ENCODE measurements around the gene ACACA. TPM values are rescaled to one million over a fixed set of nuclear protein-coding genes. Genes with fewer than 3 reads are reported as not detected.

Gene ACACA
- total RNA-seq, 1 experiment from 2014 or later = 33.7 TPM

- no peak for DNase-seq (ENCODE audit: low read depth)
These were observed 272.6 kb downstream of the ACACA start for GRCh38 chr17:37134050-37134449.

DNA sequence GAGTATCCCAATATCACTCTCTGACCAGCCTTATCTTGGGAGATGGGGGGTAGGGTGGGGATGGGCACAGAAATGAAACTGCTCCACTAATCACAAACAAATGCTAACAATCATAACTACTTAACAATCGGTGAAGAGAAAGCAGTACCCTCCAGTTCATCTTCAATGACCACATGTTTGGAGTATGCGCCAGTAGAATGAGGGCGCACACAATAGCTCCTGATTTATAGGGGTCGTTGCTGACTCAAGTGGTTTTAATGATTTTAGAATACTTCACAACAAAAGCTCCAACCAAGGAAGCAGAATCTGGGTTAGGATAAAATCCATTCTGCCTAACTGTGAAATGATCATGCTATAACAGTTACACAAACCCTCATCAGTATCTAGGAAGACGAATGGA is 273.5 kb downstream of the ACACA start:
- DNase-seq (ENCODE audit: low read depth) = no peak

DNA sequence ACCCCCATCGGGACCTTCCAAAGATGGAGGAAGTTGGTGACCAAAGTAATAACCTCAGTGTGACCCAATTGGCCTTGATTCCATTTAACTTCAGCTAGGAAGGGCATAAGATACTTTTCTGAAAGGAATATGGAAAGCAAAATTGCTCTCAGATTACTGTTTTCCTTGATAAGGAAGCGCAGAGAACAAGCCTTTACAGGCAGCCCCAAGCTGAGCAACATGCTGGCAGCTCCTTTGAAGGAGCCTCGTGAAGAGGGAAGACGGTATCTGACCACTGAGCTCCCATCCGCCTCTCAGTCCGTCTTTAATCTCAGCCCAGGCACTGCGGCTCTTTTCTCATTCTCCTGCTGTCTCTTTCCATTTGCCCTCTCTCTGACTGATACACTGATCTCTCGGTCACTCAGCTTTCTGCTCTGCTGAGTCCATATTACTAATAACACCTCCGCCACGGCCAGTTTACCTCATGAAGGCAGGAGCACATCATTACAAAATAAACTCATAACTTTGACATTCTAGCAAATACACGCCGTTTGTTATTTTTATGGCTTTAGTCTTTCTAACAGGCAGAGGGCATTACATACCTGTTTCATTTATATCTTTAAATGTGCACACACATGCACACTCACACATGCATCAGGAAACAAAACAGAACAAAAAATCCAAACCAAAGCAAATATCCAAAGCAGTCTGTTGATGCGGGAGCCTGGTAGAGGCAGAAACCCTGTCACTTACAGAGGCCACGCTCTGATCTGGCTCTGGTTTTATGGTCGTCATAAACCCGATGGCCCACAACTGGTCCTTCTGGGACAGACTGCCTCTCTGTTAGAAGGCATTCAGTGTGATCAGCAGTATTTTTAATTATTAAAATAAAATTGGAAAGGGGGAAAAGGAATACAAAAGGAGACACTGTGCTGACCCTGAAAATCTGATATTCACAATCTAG is 274.7 kb downstream of the ACACA start:
- no peak for DNase-seq (ENCODE audit: low read depth)

DNA sequence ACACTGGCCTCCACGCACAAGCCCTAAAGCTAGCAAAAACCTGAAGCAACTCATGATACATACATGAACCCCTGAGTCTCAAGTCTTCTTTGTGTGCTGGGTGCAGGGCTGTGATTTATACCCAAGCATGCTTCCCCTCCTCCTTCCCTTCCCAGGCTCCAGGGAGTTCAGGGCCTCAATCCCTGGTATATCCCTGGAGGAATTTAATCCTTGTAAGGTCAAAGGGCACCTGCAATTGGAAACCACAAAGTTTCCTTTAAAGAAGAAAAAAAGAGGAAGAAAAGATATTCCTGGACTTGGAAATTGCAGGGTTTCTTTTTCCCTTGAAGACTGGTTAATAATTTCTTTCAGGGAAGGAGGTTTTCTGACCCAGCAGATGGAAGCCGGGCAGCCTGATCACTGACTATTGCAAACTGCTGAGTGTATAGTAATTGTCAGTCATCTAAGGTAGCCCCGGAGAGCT is 275.6 kb downstream of the ACACA start:
- peak; percentile 45 for DNase-seq (ENCODE audit: low read depth)

DNA sequence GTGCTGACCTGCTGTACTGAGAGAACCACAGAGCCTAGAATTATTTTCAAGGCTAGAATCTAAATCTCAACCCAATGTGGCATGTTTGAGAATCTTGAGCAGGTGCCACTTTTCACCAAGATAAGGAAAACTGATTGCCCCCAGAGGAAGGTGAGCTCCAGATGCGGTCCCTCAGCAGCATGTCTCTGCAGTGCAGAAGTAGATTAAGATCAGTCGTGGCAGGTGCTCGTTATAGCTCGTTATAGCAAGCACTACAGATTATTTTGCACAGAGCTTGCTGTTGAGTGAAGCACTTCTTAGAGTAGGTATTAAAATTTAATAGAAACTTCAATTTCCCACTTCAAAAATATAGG is 281.8 kb downstream of the ACACA start:
- no peak for DNase-seq (ENCODE audit: low read depth)

DNA sequence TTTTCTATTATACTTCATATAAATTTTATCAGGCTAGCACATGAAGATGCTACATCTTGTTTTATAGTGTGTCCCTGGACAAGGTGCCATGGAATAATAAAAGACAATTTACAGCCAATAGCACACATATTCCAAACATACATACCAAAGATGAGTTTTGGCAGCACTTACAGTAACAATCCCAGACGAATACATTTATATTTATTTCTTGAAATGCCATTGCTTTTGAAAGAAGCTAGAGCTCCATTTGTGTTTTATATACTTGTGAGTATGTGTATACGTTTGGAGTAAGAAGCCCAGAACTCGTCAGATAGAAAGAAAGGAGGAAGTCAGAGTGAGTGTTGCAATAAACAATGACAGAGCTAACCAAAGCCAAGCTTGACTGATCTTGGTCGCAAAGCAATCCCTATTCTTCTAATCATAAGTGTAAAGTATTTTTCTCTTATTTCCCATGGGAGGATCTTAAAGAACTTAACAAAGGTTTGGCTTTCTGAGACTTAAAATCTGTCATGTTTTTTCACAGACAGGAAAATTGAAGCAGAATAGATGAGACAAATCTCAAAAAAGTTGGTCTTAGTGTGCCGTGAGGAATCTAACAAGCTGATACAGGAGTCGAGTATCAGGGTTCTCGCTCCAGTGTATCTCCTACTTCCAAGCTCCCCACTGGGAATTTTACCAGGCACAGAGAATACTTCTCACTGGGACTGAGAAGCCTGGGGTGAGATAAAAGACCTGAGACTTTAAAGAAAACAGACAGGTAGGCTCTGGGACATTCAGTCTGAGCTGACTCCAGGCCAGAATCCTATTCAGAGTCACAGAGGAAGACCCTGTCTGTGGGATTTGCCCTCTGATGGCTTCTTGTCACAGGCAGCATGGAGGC is 282.5 kb downstream of the ACACA start:
- DNase-seq (ENCODE audit: low read depth) = no peak

DNA sequence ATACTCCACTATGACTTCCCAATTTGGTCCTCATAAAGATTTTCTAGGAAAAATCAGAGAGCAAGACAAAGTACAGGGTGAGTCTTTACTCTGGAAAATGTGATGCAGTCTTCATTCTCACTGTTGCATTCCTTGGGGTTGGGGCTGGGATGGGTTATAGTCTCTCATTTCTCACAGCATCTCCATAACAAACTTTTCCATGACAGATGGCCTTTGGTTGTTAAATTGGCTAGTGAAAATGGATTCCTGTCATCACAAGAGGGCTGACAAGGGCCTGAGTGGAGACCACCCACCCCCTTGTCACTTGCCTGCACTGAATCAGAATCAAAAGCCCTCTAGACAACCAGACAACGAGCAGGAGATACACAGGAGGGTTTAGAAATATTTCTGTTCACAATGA is 283.2 kb downstream of the ACACA start:
- no peak for DNase-seq (ENCODE audit: low read depth)

DNA sequence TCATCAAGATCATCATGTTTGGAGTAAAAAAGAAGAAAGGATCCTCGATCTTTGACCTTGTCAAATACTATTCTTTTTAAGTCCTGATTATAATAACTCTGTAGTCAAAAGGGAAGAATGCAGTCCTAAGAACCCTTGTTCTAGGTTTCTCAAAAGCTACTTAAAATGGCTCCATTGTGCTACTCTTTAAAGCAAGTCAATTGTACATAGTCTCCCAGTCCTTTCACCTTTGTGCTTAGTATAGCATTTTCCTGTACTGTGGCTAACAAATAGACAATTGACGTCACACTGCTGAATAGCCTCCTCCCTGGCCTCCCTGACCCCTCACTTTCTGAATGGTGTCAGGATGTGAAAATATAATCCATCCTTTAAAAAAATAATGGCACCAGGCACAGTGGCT is 285.0 kb downstream of the ACACA start:
- DNase-seq (ENCODE audit: low read depth) = no peak

DNA sequence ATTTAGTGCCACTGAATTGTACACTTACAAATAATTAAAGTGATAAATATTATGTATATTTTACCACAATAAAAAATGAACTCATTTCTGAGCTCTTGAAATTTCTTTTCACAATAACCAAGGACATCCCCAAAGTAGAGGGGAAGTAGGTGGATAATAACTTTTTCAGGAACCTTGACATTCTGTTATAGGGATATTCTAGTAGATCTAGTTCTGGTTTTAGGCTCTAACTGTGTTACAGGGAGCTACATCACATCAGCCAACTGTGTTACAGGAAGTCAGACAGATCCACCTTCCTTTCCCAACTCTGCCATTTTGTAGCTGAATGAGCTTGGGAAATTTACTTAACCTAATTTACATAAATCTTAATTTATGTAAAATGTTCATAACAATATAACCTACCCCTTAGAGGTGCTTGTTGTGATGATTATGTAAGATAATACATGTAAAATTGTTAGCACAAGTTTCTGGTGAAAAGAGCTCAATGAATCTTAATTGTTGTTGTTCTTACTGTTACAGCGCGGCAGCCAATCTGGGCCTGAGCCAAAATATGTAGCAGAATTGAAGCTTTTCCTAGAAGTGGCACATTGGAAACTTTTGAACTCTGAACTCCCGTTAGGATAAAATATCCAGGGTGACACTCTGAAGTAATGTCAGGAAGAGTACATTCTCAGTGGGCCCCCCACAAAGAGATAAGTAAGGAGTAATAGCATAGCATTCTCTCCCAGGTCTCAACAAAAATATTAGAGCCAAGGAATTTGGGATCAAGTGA is 288.1 kb downstream of the ACACA start:
- DNase-seq (ENCODE audit: low read depth) = no peak

DNA sequence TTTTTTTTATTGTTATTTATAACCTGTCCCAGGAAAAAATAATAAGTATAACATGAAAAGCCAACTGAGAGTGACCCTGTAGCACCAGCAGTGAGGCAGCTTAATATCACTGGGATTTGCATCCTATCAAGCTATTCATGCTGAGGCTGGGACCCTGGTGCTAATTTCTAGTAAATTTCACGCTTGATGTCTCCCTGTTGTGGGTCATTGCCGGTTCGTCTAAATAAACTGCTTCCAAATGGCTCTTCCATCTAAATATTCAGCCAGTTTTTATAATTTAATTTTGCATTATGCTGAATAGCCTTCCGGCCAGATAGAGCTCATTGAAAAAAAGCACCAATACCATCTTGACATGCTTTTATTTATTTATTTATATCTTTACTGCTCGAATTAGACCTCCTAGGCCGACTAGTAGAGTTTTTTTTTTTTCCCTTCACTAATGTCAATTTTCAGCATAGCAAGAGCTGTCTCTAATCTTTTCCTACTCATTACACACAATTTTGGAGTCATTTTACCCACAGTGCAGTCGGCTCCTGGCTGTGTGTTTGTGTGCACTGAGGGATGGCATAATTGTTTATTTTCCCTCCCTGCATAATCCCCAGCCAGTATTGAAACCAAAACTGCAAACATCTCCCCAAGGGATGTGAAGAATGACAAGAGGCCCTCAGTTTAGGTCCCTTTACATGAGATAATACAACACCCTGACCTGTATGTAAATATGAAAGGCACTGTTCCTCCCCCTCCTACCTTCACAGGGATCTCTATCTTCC is 289.1 kb downstream of the ACACA start:
- DNase-seq (ENCODE audit: low read depth) = no peak

DNA sequence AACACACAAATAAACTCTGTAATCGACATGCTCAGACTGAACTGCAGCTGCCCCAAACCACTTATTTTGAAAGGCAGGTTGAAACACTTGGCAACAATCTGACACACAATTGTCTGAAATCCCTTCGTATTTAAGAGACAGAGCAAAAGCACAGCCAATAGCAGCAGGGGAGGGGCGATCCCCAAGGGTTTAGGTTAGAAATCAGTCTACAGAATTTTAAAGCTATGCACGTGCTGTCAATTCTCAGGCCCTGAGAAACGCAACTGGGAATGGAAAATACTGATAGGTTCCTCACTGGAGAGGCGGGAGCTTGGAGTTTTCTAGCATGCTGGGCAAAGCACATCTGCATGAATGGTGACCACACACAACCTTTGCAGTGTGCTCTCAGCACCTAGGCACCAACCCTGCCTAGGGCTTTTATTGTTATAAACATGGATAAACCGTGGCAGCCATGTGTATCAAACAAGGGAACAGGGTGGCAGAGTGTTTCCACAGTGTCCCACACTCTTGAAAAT is 289.9 kb downstream of the ACACA start:
- DNase-seq (ENCODE audit: low read depth) = no peak

- DNase-seq (ENCODE audit: low read depth) = no peak
These were observed 295.3 kb downstream of the ACACA start for GRCh38 chr17:37111329-37111728.

DNA sequence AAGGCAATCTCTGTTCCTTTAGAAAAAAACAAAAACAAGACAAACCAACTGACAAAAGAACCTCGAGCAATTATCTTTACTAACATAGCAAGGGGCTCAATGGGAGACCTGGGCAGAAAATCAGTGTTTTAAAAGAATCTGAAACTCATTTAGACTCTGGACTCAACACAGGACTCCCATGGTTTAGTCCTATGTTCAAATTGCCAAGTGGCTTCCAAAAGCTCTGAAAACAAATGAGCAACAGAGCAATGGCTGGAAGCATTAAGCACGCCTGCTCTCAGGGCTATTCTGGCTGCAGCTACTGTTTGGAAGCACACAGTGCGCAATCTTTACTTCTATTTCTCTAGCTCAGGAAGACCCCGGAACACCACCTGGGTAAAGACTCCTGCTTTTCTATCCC is 295.9 kb downstream of the ACACA start:
- no peak for DNase-seq (ENCODE audit: low read depth)

GRCh38 chr17:37109731-37110710 is 296.6 kb downstream of the ACACA start:
- no peak for DNase-seq (ENCODE audit: low read depth)

- DNase-seq (ENCODE audit: low read depth) = no peak
These were observed 297.5 kb downstream of the ACACA start for GRCh38 chr17:37109106-37109505.

- DNase-seq (ENCODE audit: low read depth) = no peak
These were observed 299.1 kb downstream of the ACACA start for GRCh38 chr17:37107406-37108083.

- no peak for DNase-seq (ENCODE audit: low read depth)
These were observed 300.6 kb downstream of the ACACA start for GRCh38 chr17:37106049-37106448.

DNA sequence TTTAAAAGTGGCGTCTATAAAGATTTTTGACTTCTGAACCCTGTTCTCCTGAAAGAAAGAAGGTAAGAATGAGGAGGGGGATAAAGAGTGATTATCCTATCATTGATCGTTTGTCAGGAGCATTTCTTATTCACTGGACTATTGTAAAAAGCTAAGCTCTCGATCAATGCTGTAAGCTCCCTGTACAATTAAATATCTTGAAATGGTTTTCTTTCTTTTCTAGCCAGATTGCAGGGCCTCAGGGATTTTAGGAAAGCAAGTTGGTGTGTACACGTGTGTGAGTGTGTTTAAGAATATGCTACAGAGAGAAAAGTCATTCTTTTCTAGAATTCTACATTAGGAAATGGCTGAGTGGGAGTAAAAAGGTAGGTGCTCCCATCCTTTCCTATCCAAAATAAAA is 303.4 kb downstream of the ACACA start:
- no peak for DNase-seq (ENCODE audit: low read depth)

DNA sequence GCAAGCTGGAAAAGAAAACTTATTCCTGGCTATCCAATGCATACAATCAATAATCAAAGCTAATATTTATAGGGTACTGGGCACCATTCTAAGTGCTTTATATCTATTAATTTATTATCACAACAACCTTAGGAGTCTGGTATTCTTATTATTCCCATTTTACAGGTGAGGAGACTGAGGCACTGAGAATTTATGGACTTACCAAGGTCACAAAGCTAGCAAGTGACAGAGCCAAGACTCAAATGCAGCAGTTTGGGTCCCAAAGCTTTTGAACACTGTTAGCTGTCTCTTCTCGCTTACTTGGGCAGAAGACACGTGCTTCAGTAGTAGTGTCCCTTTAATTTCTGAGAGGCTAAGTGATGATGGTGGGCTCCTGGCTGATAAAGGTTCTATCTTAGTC is 305.3 kb downstream of the ACACA start:
- DNase-seq (ENCODE audit: low read depth) = no peak

All from M059J (cell line).